Measurements from ENCODE around the gene RIPK4.

Gene RIPK4

DNA sequence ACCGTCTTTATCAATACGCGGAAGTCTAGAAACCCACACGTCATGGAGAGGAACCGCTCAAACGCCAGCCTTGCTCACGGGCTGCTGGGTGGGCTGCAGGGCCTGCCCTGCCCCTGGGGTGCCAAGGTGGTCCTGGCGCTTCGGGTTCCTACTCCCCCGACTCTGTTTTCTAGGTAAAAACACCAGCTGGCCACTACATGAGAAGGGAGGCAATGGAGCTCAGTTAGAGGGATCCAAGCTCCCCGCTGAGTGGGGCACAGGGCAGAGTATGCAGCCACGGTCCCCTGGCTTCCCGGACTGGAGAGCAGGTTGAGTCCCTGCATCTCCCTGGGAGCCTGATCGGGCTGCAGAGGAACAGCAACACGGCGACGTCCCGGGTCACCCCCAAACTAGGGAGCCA lies 41.2 kb upstream of the RIPK4 start:
- TF ChIP-seq, protein P1, sequence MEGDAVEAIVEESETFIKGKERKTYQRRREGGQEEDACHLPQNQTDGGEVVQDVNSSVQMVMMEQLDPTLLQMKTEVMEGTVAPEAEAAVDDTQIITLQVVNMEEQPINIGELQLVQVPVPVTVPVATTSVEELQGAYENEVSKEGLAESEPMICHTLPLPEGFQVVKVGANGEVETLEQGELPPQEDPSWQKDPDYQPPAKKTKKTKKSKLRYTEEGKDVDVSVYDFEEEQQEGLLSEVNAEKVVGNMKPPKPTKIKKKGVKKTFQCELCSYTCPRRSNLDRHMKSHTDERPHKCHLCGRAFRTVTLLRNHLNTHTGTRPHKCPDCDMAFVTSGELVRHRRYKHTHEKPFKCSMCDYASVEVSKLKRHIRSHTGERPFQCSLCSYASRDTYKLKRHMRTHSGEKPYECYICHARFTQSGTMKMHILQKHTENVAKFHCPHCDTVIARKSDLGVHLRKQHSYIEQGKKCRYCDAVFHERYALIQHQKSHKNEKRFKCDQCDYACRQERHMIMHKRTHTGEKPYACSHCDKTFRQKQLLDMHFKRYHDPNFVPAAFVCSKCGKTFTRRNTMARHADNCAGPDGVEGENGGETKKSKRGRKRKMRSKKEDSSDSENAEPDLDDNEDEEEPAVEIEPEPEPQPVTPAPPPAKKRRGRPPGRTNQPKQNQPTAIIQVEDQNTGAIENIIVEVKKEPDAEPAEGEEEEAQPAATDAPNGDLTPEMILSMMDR (conservative IDR thresholded peaks at IDR 0.05): no peak
- TF ChIP-seq ZFX (IDR thresholded peaks at IDR 0.05): no peak
- no peak overlapping the region for H3K27ac ChIP-seq

DNA sequence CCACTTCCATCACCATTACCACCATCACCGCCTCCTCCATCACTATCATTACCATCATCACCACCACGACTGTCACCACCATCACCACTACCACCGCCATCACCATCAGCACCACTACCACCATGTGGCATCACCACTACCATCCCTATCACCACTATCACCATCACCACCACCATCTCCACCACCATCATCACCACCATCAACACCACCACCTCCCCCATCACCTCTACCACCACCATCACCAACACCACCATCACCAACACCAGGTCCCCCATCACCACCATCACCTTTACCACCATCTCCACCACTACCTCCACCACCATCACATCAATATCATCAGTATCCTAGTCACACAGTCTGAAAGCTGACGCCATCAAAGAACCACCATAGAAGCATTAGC lies 39.9 kb upstream of the RIPK4 start:
- H3K27ac ChIP-seq: no peak overlapping the region
- no peak for TF ChIP-seq ZFX (IDR thresholded peaks at IDR 0.05)
- TF ChIP-seq, protein P1 (conservative IDR thresholded peaks at IDR 0.05): no peak

DNA sequence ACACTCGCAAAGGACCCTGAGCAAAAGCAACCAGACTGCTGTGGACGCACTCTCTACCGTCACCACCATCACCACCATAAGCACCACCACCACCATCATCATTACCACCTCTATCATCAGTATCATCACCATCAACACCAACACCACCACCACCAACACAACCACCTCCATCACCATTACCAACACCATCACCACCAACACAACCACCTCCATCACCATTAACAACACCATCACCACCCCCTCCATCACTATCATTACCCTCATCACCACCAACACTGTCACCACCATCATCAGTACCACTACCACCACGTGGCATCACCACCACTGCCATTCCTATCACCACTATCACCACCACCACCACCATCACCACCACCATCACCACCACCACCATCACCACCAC lies 38.8 kb upstream of the RIPK4 start:
- H3K27ac ChIP-seq: no peak overlapping the region

DNA sequence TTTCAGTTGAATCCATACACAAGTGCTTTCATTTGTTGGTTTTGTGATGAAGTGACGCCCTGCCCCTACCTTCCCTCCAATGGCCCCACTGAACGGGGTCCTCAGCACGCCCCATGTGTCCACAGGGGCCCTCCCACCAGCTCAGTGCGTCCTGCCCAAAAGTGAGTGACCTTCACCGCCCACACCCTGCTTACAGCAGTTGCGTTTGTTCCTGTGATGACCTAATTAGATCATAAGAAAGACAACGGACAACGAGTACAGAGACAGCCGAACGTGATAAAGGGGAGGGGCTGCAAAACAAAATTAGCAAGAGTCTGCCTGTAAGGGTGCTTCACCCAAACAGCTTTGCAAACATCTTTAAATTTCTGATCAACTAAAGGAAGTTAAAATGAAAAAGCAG lies 38.2 kb upstream of the RIPK4 start:
- no peak overlapping the region for H3K27ac ChIP-seq
- TF ChIP-seq ZFX (IDR thresholded peaks at IDR 0.05): no peak
- TF ChIP-seq, protein P1 (conservative IDR thresholded peaks at IDR 0.05): no peak

More for the DNA sequence above, 38.8 kb upstream of the RIPK4 start:
- TF ChIP-seq, protein P1 (conservative IDR thresholded peaks at IDR 0.05): no peak
- TF ChIP-seq ZFX (IDR thresholded peaks at IDR 0.05): no peak

DNA sequence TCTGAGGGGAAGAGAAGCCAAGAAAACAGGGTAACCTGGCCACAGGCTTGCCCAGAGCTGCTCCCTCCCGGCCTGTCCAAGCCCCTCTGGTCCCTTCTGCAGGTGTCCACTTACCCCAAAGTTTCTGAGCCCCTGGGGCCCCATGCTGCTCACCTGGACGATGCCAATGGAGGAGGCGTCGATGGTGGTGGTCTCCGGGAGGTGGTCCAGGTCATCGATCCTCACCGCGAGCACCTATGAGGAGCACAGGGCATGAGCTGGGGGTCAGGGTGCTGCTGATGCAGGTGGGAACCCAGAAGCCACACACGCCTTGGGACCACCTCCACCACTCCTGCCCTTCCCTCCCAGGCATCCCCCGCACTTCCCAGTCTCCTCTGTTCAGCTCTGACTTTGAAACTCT lies 37.5 kb upstream of the RIPK4 start:
- TF ChIP-seq ZFX (IDR thresholded peaks at IDR 0.05): no peak
- TF ChIP-seq, protein P1 (conservative IDR thresholded peaks at IDR 0.05): no peak
- no peak overlapping the region for H3K27ac ChIP-seq

DNA sequence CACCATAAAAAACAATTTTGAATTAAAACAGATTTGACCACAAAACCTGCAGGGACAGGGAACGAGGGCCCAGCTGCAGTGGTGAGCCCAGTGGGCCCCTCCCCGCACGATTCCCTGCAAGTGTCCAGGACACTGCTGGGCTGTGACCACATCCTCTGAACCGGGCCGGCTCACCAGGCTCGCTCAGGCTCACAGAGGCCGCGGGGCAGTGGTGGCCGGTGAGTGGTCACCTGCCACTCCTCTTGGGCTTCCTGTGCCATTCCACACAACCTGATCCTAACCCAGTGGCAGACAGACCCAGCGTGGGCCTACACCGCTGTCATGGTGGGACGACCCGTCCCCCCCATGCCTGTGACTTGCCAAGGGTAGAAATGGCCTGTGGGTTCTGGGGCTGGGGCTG lies 36.5 kb upstream of the RIPK4 start:
- H3K27ac ChIP-seq: peak overlapping the region; percentile 48
- TF ChIP-seq ZFX (IDR thresholded peaks at IDR 0.05): no peak

DNA sequence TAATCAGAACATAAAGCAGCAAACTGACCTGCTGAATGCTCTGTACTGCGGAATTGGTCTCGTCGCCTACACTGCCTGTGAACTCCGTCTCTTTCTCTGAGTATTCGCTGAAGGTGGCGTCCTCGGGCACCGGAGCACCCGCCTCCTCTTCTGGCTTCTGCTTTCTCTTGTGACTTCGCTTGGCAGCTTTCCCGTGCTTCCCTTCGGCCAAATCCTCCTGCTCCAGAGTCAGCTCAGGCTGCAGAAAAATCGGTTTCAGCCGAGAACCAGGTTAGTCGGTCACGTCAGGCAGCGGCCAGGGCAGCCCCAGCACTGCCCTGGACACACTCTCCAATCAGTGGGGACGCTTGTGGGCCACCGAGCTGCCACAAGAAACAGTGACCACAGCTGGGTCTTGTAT lies 35.8 kb upstream of the RIPK4 start:
- TF ChIP-seq ZFX (IDR thresholded peaks at IDR 0.05): no peak
- TF ChIP-seq, protein P1 (conservative IDR thresholded peaks at IDR 0.05): no peak
- peak overlapping the region; percentile 48 for H3K27ac ChIP-seq

DNA sequence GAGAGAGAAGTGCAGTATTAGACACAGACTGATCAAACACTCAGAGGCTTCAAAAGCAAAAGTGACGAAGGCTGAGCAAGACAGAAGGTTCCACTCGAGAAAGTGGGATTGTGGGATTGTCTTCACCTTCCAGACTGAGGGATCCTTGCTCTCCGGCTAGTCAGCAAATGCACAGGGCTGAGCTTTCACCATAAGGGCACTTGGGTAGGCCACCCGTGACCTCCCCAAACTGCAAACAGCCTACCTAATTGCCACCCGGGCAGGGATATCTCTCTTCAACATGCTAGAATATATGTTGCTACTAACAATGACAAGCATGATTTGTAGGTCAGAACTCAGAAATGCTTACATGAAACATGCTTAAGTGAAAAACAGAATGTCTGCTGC lies 35.3 kb upstream of the RIPK4 start:
- TF ChIP-seq ZFX (IDR thresholded peaks at IDR 0.05): no peak
- TF ChIP-seq, protein P1 (conservative IDR thresholded peaks at IDR 0.05): no peak
- H3K27ac ChIP-seq: peak overlapping the region; percentile 48
